ENCODE results near the gene SYT1. TPM values are rescaled to one million over a fixed set of nuclear protein-coding genes. Genes with fewer than 3 reads are reported as not detected.
A peak's percentile ranks its signal among the peaks of the same experiment; 100 is the strongest.
"Not testable (repeated sequence)": the region's sequence is repeated elsewhere in the genome, so short reads cannot be mapped to it uniquely, and the experiment has no call there.

The SYT1 gene
- total RNA-seq, 1 experiment from 2014 or later, result 5.9 TPM

DNA sequence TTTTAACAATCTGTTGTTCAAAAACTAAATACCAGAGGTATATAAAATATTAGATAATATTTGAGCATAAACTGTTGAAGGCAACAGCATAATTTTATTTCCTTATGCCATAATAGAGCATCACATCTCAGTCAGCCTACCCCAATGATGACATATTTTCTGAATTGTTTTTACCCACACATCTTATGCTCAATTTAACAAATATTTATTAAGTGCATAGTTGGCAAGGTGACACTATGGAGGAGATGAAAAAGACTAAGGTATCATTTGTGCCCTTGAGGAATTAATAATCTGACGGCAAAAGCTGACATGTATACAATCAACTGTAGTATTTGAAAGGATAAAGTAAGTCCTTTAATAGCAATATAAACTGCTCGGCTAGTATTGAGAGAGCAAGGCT lies 102.4 kb downstream of the SYT1 start:
- no peak for DNase-seq (ENCODE audit: low spot score)

DNA sequence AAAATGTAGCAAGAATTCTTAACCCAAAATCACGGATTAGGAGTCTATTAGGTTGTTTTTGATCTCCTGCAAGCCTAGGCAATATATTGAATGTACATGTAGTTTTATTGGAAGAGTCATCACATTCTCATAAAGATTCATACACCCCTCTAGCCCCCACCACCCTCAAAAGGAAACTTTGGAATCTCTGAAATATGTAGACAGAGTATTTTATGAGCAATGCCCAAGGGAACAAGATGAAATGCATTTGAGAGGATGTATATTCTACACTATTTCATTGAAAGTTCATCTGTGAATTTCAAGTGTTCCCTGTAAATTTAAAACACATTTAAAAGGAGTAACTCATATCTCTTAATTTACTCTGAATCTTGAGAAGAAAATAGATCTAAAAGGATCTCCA lies 103.7 kb downstream of the SYT1 start:
- DNase-seq (ENCODE audit: low spot score), result no peak

DNA sequence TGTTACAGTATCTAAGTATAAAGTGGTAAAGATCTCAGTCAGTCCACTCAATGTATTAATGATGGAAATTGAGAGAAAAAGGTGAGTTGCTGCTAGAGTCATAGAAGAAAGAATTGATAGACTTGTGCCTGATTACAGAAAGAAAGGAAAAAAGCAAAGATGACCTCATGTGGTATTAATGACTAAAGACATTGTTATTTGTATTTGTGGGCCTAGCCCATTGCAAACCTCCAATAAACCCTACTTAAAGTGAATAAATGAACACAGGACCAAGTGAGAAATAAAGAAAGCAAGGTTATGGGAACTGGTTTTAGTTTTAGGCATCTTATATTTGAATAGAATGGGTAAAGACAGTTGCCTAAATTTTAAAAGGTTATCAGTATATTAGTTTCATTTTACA lies 105.5 kb downstream of the SYT1 start:
- no peak for DNase-seq (ENCODE audit: low spot score)

DNA sequence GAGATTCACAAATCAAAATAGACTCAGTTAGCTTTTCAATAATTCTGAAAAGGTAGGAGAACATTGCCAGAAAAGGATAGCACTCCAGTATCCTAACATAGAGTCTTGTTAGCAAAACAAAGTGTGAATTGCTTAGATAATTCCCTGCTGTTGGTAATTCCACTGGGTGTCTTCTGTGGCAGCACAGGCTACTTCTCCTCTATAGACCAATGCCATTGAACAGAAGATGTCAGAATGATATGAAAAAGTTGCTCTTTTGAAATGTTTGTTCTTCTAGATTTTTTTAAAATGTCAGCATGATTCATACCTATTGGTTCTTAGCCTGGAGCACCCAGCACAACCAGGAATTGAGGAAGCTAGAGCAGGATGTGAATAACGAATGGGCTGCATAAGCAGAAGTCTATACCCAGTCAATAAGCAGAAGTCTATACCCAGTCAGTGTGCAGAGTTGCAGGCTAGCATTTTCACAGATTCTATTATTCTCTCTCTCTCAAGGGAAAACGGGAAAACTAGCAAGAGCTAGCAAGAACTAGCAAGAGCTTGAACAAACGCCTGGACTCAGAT lies 112.8 kb downstream of the SYT1 start:
- DNase-seq (ENCODE audit: low spot score), result no peak

DNA sequence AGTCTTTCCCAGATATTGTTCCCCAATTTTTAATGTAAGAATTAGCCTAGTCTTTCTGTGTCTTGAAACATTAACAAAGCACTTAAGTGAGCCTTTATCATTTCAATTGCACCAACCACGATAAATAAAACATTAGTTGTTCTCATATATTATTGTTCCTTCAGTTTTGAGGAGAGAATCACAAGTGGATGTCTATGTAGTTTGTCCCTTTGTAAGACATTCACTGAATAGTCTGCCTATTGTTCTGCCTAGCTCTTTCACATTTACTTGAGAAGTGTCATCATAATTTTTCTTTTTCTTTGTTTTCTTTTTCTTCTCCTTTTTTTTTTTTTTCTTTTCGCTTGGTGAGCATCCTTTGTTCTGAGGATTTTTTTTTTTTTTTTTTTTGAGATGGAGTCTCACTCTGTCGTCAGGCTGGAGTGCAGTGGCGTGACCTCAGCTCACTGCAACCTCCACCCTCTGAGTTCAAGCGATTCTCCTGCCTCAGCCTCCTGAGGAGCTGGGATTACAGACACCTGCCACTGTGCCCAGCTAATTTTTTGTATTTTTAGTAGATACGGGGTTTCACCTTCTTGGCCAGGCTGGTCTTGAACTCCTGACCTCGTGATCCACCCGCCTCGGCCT lies 129.7 kb downstream of the SYT1 start:
- no peak for DNase-seq (ENCODE audit: low spot score)

DNA sequence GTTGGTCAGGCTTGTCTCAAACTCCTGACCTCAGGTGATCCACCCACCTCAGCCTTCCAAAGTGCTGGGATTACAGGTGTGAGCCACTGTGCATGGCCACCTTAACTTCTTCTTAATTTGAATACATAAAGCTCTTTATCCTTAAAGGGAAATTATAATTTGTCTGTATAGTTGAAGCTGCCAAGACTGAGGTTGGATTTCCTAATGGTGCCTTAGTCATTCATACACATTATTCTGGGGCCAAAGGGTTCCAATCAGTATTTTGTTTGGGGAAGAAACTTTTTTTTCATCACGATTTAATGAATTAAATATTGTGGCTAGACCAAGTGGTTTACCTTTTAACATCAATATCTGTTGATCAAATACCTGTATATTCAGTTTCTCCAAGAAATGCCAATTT lies 135.9 kb downstream of the SYT1 start:
- DNase-seq (ENCODE audit: low spot score), result no peak

DNA sequence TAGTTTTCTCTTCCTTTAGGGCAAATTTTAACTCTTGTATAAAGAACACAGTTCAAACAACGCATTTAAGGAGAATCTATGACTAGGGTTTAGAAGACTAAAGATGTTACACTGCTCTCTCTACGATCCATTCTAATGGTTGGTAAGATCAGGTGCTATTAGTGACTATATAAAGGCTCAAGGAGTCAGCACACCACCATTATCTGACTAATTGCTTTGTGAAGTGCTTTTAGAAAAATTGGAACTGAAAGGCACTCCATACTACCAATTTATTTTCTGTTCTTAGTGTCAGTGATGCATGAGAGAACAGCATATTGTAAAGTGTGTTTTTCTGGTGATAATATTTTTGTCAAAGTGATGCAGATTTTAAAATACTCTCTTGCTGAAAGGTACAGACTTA lies 136.8 kb downstream of the SYT1 start:
- no peak for DNase-seq (ENCODE audit: low spot score)

DNA sequence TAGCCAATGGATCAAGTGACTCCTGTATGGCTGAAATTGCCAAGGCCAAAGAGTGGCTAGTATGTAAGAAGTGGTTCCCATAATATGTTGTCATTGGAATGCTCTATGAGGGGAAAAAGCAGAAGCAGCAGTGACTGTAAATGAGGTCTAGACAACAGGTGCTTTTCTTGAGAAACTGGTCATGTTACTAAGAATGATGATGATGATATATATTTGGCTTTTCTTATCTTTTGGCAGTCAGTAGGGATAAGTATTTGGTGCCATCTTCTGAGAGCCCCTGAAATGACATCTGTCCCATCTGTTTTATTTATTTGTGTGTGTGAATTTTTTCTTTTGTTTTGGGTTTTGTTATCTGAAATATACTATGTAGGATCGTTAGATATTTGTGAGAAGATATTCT lies 141.7 kb downstream of the SYT1 start:
- DNase-seq (ENCODE audit: low spot score), result no peak

DNA sequence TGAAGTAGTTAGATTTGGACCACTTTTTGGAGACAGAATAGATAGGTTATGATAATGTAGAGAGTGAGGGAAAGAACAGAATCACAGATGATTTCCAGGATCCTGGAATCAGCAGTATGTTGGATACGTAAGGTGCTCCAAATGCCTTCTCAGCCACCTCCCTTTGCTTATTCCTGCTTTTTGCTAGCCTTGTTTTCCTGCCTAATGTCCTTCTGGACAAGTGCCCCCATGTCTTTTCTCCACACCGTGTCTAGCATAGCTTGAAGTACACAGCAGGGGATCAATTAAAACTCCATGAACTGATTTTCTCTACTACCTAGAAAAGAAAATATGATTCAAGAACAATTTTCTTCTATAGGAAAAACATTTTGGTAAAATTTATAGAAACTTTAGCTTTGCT lies 144.0 kb downstream of the SYT1 start:
- no peak for DNase-seq (ENCODE audit: low spot score)

DNA sequence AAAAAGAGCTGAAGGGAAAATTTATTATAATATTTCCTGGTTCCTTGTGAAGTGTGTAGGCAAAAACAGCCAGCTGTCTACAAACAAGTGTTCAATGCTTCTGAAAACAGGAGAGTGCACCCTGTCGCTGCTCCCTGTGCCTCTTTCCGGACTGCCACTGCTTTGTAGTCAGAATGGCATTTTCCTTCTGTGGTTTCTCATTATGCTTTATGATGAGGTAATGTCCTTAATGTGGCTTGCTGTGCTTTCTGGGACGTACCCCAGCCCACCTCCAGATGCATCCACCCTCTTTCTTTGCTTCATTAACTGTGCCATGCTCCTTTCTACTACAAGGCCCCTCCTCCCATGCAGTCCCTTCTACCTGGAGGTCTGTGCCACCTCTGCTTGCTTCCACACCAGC lies 148.1 kb downstream of the SYT1 start:
- no peak for DNase-seq (ENCODE audit: low spot score)

DNA sequence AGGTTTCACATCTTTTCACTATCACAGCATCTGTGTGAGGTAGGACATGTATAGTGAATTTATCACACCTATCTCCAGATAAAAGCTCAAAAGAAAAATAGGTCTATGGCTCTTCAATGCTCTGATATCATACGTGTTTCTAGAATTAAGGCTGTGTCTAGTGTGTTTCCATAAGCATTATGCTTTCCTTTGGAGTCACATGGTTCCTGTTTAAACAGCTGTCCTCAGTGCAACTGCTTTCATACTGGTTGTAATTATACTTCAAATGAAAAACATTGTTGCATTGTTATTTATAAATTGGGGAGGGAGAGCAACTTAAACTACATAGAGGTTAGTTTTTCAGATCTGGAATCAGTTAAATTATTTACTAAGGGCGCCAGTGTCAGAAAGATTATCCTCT lies 151.6 kb downstream of the SYT1 start:
- no peak for DNase-seq (ENCODE audit: low spot score)

DNA sequence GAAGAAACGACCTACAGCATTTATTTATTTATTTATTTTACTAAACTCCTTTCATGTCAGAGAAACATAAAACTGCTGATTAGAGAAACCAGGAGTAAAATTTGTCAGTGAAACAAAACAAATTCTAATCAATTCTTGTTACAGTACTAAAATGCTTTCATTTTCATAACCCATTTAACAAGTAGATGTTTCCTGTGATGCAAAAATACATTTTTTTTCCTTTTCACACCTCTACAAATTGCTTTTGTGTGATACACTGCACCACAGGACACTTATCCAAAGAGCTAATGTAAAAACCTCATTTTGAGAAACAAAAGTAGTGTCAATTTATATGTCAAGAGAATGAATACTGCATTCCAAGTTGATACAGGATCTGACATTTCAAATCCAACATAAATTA lies 155.1 kb downstream of the SYT1 start:
- no peak for DNase-seq (ENCODE audit: low spot score)

DNA sequence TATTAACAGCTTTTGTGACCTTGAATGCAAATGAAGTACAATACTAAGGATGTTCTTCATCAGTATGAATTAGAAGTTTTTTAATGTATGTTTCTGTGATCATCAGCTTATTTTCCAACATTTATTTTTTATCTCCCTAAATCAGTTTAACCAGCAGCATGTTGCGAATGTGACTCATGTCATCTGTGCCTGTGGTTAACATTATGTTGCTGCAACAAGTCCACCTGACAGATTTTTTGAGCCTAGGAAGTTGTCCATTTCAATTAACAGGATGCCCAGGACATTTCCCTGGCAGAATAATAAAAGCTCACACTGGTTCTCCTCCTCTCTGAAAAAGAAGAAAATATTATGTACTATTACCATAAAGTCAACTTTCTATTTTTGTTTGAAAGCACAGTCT lies 155.5 kb downstream of the SYT1 start:
- peak; percentile 23 for DNase-seq (ENCODE audit: low spot score)

DNA sequence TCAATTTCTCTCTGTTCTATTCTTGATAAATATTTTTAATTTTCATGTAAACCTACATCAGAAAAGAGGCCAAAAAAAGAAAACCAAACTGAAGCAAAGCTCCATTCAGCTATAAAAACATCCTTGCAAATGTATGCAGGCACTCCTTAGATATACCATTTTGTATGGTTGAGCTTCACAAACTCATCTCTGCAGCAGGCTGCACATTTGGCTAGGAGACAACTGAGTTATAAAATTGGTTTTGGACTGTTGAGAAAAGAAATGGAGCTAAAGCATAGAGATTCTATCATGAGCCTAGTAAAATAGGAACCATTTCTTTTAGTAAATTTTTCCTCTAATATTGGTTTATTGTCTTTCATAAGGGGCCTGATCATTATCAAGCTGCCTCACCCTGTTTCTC lies 156.4 kb downstream of the SYT1 start:
- no peak for DNase-seq (ENCODE audit: low spot score)

DNA sequence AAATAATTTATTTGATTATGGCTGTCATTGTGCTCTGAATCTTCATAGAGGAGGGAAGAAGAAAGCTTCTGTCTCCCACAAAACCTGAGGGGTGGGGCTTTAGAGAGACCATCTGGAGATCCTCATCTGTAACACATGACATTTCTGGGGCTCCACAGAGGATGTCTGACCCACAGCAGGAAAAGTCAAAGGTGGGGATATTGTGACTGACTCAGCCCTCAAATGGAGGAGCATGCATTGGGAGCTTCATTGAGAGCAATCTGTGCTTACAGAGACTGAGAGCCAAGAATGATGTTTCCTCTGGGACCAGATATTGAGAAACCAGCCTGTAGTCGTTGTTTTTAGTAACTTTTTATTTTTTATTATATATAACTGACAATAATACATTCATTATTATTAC lies 158.7 kb downstream of the SYT1 start:
- DNase-seq (ENCODE audit: low spot score), result no peak

DNA sequence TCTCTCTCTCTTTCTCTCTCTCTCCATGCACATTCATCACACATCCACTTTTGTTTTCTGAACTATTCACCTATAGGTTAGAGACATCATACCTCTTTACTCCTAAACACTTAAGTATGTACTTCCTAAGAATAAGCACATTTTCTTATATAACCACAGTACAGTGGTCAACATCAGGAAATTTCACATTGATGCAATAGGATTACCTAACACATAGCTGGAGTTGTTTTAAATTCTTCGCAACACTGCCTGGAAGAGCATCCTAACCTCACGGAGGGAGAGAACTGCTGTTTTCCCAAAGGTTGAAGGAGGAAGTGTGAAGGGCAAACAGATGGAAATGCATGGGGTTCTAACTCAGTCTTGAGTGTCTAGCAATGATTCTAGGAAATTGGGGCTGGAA lies 159.2 kb downstream of the SYT1 start:
- DNase-seq (ENCODE audit: low spot score), result no peak

DNA sequence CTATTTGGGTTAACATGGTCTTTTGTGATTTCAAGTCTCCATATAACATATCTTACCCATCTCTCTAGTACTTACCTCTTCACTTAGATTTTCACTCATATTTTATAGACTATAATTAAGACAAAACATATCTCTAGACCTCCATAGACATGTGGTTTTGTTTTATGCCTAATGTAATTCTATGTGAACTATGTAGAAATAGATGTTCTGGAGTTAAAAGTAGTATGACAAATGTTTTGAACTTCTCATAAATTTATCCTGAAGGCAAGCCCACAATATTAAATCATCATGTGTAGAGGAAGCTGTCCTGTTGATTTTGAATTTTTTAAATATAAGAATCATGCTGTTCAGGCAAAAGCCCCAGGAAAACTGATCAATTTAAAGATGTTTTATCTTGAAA lies 169.2 kb downstream of the SYT1 start:
- DNase-seq (ENCODE audit: low spot score), result no peak

DNA sequence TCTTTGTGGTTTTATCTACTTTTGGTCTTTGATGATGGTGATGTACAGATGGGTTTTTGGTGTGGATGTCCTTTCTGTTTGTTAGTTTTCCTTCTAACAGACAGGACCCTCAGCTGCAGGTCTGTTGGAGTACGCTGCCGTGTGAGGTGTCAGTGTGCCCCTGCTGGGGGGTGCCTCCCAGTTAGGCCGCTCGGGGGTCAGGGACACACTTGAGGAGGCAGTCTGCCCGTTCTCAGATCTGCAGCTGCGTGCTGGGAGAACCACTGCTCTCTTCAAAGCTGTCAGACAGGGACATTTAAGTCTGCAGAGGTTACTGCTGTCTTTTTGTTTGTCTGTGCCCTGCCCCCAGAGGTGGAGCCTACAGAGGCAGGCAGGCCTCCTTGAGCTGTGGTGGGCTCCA lies 180.2 kb downstream of the SYT1 start:
- DNase-seq (ENCODE audit: low spot score), result not testable (repeated sequence)

DNA sequence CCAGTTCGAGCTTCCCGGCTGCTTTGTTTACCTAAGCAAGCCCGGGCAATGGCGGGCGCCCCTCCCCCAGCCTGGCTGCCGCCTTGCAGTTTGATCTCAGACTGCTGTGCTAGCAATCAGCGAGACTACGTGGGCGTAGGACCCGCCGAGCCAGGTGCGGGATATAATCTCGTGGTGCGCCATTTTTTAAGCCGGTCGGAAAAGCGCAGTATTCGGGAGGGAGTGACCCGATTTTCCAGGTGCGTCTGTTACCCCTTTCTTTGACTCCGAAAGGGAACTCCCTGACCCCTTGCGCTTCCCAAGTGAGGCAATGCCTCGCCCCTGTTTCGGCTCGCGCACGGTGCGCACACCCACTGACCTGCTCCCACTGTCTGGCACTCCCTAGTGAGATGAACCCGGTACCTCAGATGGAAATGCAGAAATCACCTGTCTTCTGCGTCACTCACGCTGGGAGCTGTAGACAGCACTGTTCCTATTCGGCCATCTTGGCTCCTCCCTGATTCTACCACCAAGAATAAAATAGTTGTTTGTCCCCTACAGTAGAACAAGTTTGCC lies 180.7 kb downstream of the SYT1 start:
- DNase-seq (ENCODE audit: low spot score), result not testable (repeated sequence)

DNA sequence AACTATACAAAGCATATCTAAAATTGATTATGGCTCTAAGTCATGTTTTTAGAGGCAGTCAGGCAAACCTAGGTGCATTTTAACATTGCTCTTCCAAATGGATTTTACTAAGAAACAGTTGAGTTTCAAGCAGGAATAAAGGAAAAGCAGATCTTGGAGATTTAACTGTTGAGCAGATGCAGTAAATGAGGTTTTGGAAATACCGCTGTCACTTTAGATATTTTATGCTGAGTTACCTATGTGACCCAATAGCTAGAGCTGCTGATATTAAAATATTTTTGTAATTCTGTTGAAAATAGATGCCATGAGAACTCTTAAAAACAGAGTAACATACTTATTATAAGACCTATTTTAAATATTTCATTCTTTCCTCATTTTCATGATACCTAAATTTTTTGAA lies 181.4 kb downstream of the SYT1 start:
- DNase-seq (ENCODE audit: low spot score), result no peak

DNA sequence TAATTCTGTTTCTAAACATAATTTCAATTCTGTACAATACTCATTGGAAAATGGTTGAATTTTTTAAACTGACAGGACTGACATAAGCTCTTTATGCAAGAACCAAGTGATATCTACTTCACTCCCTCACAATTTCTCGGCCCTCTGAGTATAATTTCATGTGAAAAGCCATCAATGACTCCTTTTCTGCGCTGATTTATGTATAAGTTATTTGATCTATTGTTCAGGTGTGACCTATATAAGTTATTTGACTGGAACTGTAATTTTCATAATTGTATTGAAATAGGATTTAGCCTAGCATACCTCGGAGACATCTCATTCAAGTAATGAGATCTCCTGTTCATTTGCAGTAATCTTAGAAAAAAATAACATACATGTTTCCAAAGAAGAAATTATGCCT lies 184.4 kb downstream of the SYT1 start:
- DNase-seq (ENCODE audit: low spot score), result no peak

DNA sequence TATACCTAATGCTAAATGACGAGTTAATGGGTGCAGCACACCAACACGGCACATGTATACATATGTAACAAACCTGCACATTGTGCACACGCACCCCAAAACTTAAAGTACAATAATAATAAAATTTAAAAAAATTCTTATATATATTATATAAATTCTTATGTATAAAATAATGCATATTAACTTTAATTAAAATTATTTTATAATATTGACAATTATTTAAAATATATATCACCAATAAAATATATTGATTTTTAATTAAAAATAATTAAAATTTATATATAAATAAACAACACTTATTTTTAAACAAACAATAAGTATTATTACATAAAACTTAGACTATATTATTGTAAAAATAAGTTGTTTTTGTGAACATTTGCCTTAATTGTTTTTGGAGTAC lies 188.8 kb downstream of the SYT1 start:
- no peak for DNase-seq (ENCODE audit: low spot score)

DNA sequence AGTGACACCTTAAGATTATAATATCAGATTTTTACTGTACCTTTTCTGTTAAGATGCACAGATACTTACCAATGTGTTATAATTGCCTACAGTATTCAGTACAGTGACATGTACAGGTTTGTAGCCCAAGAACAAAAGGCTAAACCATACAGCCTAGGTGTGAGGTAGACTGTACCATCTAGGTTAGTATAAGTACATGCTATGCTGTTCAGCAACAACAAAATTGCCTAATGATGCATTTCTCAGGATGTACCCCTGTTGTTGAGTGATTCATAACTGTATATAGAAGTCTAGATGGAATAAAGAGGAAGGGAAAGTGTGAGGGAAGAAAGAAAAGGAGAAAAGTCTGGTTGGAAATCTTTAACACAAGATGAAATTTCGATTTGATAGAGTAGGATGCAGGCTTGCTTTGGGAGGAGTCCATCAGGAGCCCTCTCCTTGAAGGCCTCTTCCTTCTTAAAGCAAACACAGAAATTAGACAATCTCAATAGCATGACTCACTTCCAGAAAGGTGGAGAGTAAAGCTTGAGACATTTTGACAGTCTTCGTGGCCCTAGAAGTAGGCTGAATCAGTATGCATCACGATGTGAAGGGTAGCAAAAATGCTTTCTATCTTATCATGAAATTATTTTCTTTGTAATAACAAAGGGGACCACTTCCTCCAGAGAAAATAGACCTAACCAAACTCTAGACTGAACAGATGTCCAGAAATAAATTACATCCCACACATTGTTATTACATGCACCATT lies 191.5 kb downstream of the SYT1 start:
- peak; percentile 37 for DNase-seq (ENCODE audit: low spot score)
